Fibroblast of the aortic adventitia (primary cell): Measurements from ENCODE around the gene TAOK1. TPM values are rescaled to one million over a fixed set of nuclear protein-coding genes. Genes with fewer than 3 reads are reported as not detected.
"Not testable (repeated sequence)": the region's sequence is repeated elsewhere in the genome, so short reads cannot be mapped to it uniquely, and the experiment has no call there.

ENCODE experiments used
- DNase-seq: peaks from one replicate; pipeline ENCODE4 v3.0.0-alpha.2; 2010; ENCODE audit warnings: low read depth
- H3K4me3 ChIP-seq: 2 replicates; pipeline ENCODE4 v1.5.1; 2011; ENCODE audit warnings: low read depth, mild to moderate bottlenecking, control low read depth, low read length, moderate library complexity
- total RNA-seq: library from RNA; depleted of rRNA; stranded (reverse); fragments of >200 nt; gene quantifications from 2 replicates; pipeline ENCODE4 v1.2.3, GENCODE V29; 2012; ENCODE audit warnings: low replicate concordance
- TF ChIP-seq, protein P1 (sequence below): IDR thresholded peaks from 2 replicates; pipeline ENCODE4 v1.5.1; 2011; ENCODE audit warnings: mild to moderate bottlenecking, low read length, control low read depth, inconsistent platforms; ENCODE audit not compliant: insufficient read depth

TAOK1 gene
- total RNA-seq, 1 donor, result 71.8 TPM

- no peak for DNase-seq
- H3K4me3 ChIP-seq, result no peak overlapping the region
- TF ChIP-seq, protein P1, sequence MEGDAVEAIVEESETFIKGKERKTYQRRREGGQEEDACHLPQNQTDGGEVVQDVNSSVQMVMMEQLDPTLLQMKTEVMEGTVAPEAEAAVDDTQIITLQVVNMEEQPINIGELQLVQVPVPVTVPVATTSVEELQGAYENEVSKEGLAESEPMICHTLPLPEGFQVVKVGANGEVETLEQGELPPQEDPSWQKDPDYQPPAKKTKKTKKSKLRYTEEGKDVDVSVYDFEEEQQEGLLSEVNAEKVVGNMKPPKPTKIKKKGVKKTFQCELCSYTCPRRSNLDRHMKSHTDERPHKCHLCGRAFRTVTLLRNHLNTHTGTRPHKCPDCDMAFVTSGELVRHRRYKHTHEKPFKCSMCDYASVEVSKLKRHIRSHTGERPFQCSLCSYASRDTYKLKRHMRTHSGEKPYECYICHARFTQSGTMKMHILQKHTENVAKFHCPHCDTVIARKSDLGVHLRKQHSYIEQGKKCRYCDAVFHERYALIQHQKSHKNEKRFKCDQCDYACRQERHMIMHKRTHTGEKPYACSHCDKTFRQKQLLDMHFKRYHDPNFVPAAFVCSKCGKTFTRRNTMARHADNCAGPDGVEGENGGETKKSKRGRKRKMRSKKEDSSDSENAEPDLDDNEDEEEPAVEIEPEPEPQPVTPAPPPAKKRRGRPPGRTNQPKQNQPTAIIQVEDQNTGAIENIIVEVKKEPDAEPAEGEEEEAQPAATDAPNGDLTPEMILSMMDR, result no peak
Measured at GRCh38 chr17:29451121-29451742, 61.1 kb downstream of the TAOK1 start.

- TF ChIP-seq, protein P1, result no peak
- H3K4me3 ChIP-seq, result no peak overlapping the region
- DNase-seq, result no peak
Measured at GRCh38 chr17:29458066-29458465, 67.9 kb downstream of the TAOK1 start.

DNA sequence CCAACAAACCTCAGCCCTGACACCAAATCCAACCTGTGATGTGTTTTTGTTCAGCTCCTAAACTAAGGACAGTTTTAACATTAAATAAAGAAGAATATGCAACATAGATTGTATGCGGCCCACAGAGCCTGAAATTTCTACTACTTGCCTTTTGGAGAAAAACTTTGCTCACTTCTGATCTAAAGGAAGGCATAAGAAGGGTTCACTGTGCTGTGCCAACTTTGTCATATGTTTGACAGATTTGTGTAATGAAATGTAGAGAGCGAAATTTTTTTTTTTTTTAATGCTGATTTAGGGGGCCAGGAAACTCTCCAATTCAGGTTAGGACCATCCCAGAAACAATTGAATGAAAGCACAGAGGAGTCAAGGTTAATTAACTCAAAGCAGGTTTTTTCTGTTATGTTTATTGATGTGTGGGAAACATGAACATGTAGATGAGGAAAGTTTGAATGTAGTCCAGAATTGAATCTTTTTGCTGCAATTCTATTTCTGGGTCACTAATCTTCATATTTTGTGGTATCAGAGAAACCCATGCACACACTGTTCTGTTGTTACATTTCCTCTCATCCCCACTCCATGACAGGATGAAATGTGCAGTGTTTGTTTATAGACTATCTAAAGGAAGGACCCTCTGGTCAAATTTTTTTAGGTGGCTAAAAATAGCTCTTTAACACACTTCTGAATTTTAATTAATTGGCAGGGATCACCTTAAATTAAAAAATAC is 71.5 kb downstream of the TAOK1 start:
- TF ChIP-seq, protein P1, result no peak
- H3K4me3 ChIP-seq, result no peak overlapping the region
- no peak for DNase-seq

GRCh38 chr17:29469276-29469675 is 79.1 kb downstream of the TAOK1 start:
- no peak overlapping the region for H3K4me3 ChIP-seq
- TF ChIP-seq, protein P1, result no peak
- DNase-seq, result no peak

DNA sequence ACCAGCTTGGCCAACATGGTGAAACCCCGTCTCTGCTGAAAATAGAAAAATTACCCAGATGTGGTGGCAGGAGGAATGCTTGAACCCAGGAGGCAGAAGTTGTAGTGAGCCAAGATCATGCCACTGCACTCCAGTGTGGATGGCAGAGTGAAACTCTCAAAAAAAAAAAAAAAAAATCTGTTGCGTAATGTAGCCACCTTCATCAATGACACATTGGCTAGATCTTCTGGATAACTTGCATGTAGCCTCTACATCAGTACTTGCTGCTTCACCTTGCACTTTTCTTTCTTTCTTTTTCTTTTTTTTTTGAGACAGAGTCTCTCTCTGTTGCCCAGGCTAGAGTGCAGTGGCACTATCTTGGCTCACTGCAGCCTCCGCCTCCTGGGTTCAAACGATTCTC is 83.3 kb downstream of the TAOK1 start:
- H3K4me3 ChIP-seq, DNase-seq: not testable (repeated sequence)

DNA sequence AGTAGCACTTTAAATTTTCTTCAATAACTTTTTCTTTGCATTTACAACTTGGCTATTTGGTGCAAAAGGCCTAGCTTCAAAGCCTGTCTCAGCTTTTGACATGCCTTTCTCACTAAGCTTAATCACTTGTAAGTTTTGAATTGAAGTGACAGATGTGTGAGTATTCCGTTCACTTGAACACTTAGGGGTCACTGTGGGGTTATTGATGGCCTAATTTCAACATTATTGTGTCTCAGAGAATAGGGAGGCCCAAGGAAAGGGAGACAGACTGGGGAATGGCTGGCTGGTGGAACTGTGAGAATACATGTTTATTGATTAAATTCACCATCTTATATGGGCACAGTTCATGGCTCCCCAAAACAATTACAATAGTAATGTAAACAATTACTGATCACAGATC is 84.1 kb downstream of the TAOK1 start:
- TF ChIP-seq, protein P1, result no peak
- H3K4me3 ChIP-seq, result no peak overlapping the region
- DNase-seq, result no peak

- TF ChIP-seq, protein P1, result no peak
- no peak for DNase-seq
- H3K4me3 ChIP-seq, result no peak overlapping the region
Measured at GRCh38 chr17:29475891-29476290, 85.7 kb downstream of the TAOK1 start.

- DNase-seq, H3K4me3 ChIP-seq: not testable (repeated sequence)
Measured at GRCh38 chr17:29480249-29480928, 90.2 kb downstream of the TAOK1 start.
